HL-60 (cell line): ENCODE data around the gene BUD23.

Experiments
- DNase-seq, 2 experiments: peaks; one replicate each; pipeline ENCODE4 v3.0.0-alpha.2; 2010 to 2020; ENCODE audit warnings: low read depth in 1 of 2, low spot score in 1 of 2
- H3K27ac ChIP-seq: fragments of 250-450 bp; sonication (Bioruptor Pico); replicated peaks from 2 replicates; pipeline ENCODE4 v1.5.1; 2020; ENCODE audit warnings: mild to moderate bottlenecking, moderate library complexity
- H3K27me3 ChIP-seq: fragments of 250-450 bp; sonication (Bioruptor Pico); 2 replicates; pipeline ENCODE4 v1.5.1; 2021; ENCODE audit warnings: mild to moderate bottlenecking, moderate library complexity; ENCODE audit not compliant: insufficient read depth, poor library complexity, severe bottlenecking
- H3K4me3 ChIP-seq: replicated peaks from 2 replicates; pipeline ENCODE4 v1.5.1; 2011; ENCODE audit warnings: mild to moderate bottlenecking, control low read depth, low read length; ENCODE audit not compliant: insufficient read depth
- CTCF ChIP-seq: IDR thresholded peaks from one replicate; pipeline ENCODE4 v1.5.1; 2011; ENCODE audit warnings: low read length, control low read depth, inconsistent platforms; ENCODE audit not compliant: insufficient read depth
- GABPA ChIP-seq: IDR thresholded peaks from 2 replicates; pipeline ENCODE4 v1.6.1; 2012; ENCODE audit warnings: low read depth
- POLR2AphosphoS5 ChIP-seq: IDR thresholded peaks from 2 replicates; pipeline ENCODE4 v1.6.1; 2012; ENCODE audit warnings: low read depth
- REST ChIP-seq: IDR thresholded peaks from 2 replicates; pipeline ENCODE4 v1.6.1; 2012; ENCODE audit warnings: low read depth; ENCODE audit not compliant: insufficient replicate concordance
- SPI1 ChIP-seq: IDR thresholded peaks from 2 replicates; pipeline ENCODE4 v1.6.1; 2012; ENCODE audit warnings: low read depth, mild to moderate bottlenecking, borderline replicate concordance

Gene BUD23

GRCh38 chr7:73698410-73698809 is 15.0 kb downstream of the BUD23 start:
- H3K27me3 ChIP-seq: no peaks in the 10 kb centered on the region
- DNase-seq: no peak
- no peak overlapping the region for H3K27ac ChIP-seq
- TF ChIP-seq CTCF (no peak), GABPA (no peak)
- H3K4me3 ChIP-seq: no peak overlapping the region

GRCh38 chr7:73699370-73700068 is 16.1 kb downstream of the BUD23 start:
- Histone ChIP-seq H3K27ac (no peak overlapping the region), H3K4me3 (no peak overlapping the region), H3K27me3 (no peaks in the 10 kb centered on the region)
- no peak for TF ChIP-seq SPI1
- TF ChIP-seq CTCF: no peak
- no peak for TF ChIP-seq GABPA
- TF ChIP-seq REST: no peak
- no peak for TF ChIP-seq POLR2AphosphoS5
- no peak for DNase-seq

GRCh38 chr7:73700069-73700423 is 16.6 kb downstream of the BUD23 start:
- TF ChIP-seq SPI1: no peak
- TF ChIP-seq GABPA: no peak
- TF ChIP-seq POLR2AphosphoS5: no peak
- TF ChIP-seq REST: no peak
- no peak for TF ChIP-seq CTCF
- H3K4me3 ChIP-seq: no peak overlapping the region
- no peak overlapping the region for H3K27ac ChIP-seq
- H3K27me3 ChIP-seq: no peaks in the 10 kb centered on the region
- no peak for DNase-seq

- Histone ChIP-seq H3K27me3 (no peaks in the 10 kb centered on the region), H3K4me3 (no peak overlapping the region), H3K27ac (no peak overlapping the region)
- DNase-seq: no peak
- TF ChIP-seq REST (no peak), POLR2AphosphoS5 (no peak), CTCF (no peak), GABPA (no peak), SPI1 (no peak)
Measured at GRCh38 chr7:73700581-73701134, 17.3 kb downstream of the BUD23 start.
